ENCODE measurements around the gene TRPC3. TPM values are rescaled to one million over a fixed set of nuclear protein-coding genes. Genes with fewer than 3 reads are reported as not detected.

Gene TRPC3
- total RNA-seq, 4 donors from 2014 or later = 0.59 to 8.2 (median 3.4) TPM

- Histone ChIP-seq H3K27me3 (no peaks in the 10 kb centered on the region), H3K36me3 (no peaks in the 10 kb centered on the region), H3K27ac (no peak overlapping the region), H3K9me3 (no peaks in the 10 kb centered on the region), H3K4me1 (no peaks in the 10 kb centered on the region), H3K4me3 (no peak overlapping the region)
- DNase-seq = no peak
- TF ChIP-seq POLR2A (IDR thresholded peaks at IDR 0.05) (no peak), CTCF (IDR thresholded peaks at IDR 0.05) (no peak)
- intact Hi-C loops (cut with DNase I; ENCODE audit: low total_unique reads) = no loop called here
Observed at GRCh38 chr4:121846662-121847061, 105.2 kb downstream of the TRPC3 start.

- intact Hi-C loops (cut with DNase I; ENCODE audit: low total_unique reads) = no loop called here
- H3K4me1 ChIP-seq = no peaks in the 10 kb centered on the region
- no peak for DNase-seq
- no peaks in the 10 kb centered on the region for H3K36me3 ChIP-seq
- no peaks in the 10 kb centered on the region for H3K9me3 ChIP-seq
- TF ChIP-seq CTCF (IDR thresholded peaks at IDR 0.05) (no peak), POLR2A (IDR thresholded peaks at IDR 0.05) (no peak)
- H3K4me3 ChIP-seq = no peak overlapping the region
- no peaks in the 10 kb centered on the region for H3K27me3 ChIP-seq
- H3K27ac ChIP-seq = no peak overlapping the region
Observed at GRCh38 chr4:121842862-121843261, 109.0 kb downstream of the TRPC3 start.

- DNase-seq = no peak
- intact Hi-C loops (cut with DNase I; ENCODE audit: low total_unique reads) = no loop called here
- no peaks in the 10 kb centered on the region for H3K36me3 ChIP-seq
- no peaks in the 10 kb centered on the region for H3K27me3 ChIP-seq
- H3K27ac ChIP-seq = no peak overlapping the region
- H3K9me3 ChIP-seq = no peaks in the 10 kb centered on the region
- H3K4me3 ChIP-seq = no peak overlapping the region
- H3K4me1 ChIP-seq = no peaks in the 10 kb centered on the region
- no peak for TF ChIP-seq CTCF (IDR thresholded peaks at IDR 0.05)
- TF ChIP-seq POLR2A (IDR thresholded peaks at IDR 0.05) = no peak
Observed at GRCh38 chr4:121838136-121838535, 113.7 kb downstream of the TRPC3 start.

- no peak for TF ChIP-seq POLR2A (IDR thresholded peaks at IDR 0.05)
- no peak for TF ChIP-seq CTCF (IDR thresholded peaks at IDR 0.05)
- Histone ChIP-seq H3K27me3 (no peaks in the 10 kb centered on the region), H3K9me3 (no peaks in the 10 kb centered on the region), H3K27ac (no peak overlapping the region), H3K4me1 (no peaks in the 10 kb centered on the region), H3K4me3 (no peak overlapping the region), H3K36me3 (no peaks in the 10 kb centered on the region)
- DNase-seq = no peak
- intact Hi-C loops (cut with DNase I; ENCODE audit: low total_unique reads) = no loop called here
Observed at GRCh38 chr4:121829511-121829910, 122.3 kb downstream of the TRPC3 start.

Other genes with a start within 250 kb of the TRPC3 start
- gene SMIM43, start 186.9 kb downstream of the TRPC3 start, total RNA-seq = under 1 TPM in 1 of 4 donors, not detected in 3; 0.41 TPM
- 100 to 1,000 TPM in 1 of 4 donors, 10 to 100 TPM in 3; 19.6 to 104 (median 40.9) TPM for gene EXOSC9, start 150.7 kb downstream of the TRPC3 start, total RNA-seq
- 10 to 100 TPM in 1 of 4 donors, 1 to 10 TPM in 2, under 1 TPM in 1; 0.59 to 39.8 (median 3.7) TPM for gene CCNA2, start 128.2 kb downstream of the TRPC3 start, total RNA-seq
- 10 to 100 TPM; 10.3 to 55.8 (median 35.2) TPM for gene BBS7, start 81.6 kb downstream of the TRPC3 start, total RNA-seq
- 100 to 1,000 TPM in 2 of 4 donors, 10 to 100 TPM in 2; 60.9 to 186 (median 98.6) TPM for gene BLTP1, start 200.3 kb upstream of the TRPC3 start, total RNA-seq

All from uterus (tissue), 4 donors.